ENCODE measurements around the gene GMIP.

DNA sequence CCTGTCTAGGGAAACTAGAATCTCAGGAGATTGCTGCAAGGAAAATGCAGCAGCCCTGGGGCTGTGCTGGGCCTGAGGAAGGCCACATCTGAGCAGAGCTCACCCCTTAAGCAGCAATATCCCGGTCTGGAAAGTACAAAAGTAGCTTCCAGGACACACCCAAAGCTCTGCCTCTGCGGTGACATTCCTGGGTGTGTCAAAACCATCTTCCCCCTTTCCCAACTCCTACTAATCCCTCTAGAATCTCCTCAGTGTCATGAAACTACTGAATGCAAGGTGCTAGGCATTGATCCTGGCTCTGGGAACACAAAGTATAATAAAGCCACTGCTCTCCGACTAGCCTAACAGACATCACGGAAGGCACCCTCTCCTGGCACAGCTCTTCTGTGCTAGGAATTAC is 30.0 kb downstream of the GMIP start:
- no peak for TF ChIP-seq POLR2A (IDR thresholded peaks at IDR 0.05; ENCODE audit: low read depth, low read length)
- TF ChIP-seq MAFK (IDR thresholded peaks at IDR 0.05; ENCODE audit: low read depth, low read length): no peak
- TF ChIP-seq, protein P1, sequence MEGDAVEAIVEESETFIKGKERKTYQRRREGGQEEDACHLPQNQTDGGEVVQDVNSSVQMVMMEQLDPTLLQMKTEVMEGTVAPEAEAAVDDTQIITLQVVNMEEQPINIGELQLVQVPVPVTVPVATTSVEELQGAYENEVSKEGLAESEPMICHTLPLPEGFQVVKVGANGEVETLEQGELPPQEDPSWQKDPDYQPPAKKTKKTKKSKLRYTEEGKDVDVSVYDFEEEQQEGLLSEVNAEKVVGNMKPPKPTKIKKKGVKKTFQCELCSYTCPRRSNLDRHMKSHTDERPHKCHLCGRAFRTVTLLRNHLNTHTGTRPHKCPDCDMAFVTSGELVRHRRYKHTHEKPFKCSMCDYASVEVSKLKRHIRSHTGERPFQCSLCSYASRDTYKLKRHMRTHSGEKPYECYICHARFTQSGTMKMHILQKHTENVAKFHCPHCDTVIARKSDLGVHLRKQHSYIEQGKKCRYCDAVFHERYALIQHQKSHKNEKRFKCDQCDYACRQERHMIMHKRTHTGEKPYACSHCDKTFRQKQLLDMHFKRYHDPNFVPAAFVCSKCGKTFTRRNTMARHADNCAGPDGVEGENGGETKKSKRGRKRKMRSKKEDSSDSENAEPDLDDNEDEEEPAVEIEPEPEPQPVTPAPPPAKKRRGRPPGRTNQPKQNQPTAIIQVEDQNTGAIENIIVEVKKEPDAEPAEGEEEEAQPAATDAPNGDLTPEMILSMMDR (conservative IDR thresholded peaks at IDR 0.05; ENCODE audit: low read depth, low read length): no peak
- TF ChIP-seq RCOR1 (IDR thresholded peaks at IDR 0.05; ENCODE audit: insufficient replicate concordance, low read length): no peak
- no peak for TF ChIP-seq BHLHE40 (IDR thresholded peaks at IDR 0.05; ENCODE audit: low read depth, low read length)
- TF ChIP-seq, protein P2, sequence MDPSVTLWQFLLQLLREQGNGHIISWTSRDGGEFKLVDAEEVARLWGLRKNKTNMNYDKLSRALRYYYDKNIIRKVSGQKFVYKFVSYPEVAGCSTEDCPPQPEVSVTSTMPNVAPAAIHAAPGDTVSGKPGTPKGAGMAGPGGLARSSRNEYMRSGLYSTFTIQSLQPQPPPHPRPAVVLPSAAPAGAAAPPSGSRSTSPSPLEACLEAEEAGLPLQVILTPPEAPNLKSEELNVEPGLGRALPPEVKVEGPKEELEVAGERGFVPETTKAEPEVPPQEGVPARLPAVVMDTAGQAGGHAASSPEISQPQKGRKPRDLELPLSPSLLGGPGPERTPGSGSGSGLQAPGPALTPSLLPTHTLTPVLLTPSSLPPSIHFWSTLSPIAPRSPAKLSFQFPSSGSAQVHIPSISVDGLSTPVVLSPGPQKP (IDR thresholded peaks at IDR 0.05; ENCODE audit: borderline replicate concordance, low read depth, low read length): no peak
- TF ChIP-seq RFX5 (IDR thresholded peaks at IDR 0.05; ENCODE audit: low read depth, low read length): no peak
- TF ChIP-seq MAZ (IDR thresholded peaks at IDR 0.05; ENCODE audit: borderline replicate concordance, low read depth, low read length): no peak
- no peak for TF ChIP-seq MXI1 (IDR thresholded peaks at IDR 0.05; ENCODE audit: borderline replicate concordance, low read depth, low read length)
- TF ChIP-seq RAD21 (IDR thresholded peaks at IDR 0.05; ENCODE audit: low read length): no peak
- no peak for TF ChIP-seq SMC3 (IDR thresholded peaks at IDR 0.05; ENCODE audit: low read depth, low read length)
- TF ChIP-seq FOS (IDR thresholded peaks at IDR 0.05; ENCODE audit: low read depth, low read length): no peak
- no peak for TF ChIP-seq NFE2L2 (IDR thresholded peaks at IDR 0.05; ENCODE audit: low read depth, low read length)
